Measurements from ENCODE around the gene DLG2.

Gene DLG2

DNA sequence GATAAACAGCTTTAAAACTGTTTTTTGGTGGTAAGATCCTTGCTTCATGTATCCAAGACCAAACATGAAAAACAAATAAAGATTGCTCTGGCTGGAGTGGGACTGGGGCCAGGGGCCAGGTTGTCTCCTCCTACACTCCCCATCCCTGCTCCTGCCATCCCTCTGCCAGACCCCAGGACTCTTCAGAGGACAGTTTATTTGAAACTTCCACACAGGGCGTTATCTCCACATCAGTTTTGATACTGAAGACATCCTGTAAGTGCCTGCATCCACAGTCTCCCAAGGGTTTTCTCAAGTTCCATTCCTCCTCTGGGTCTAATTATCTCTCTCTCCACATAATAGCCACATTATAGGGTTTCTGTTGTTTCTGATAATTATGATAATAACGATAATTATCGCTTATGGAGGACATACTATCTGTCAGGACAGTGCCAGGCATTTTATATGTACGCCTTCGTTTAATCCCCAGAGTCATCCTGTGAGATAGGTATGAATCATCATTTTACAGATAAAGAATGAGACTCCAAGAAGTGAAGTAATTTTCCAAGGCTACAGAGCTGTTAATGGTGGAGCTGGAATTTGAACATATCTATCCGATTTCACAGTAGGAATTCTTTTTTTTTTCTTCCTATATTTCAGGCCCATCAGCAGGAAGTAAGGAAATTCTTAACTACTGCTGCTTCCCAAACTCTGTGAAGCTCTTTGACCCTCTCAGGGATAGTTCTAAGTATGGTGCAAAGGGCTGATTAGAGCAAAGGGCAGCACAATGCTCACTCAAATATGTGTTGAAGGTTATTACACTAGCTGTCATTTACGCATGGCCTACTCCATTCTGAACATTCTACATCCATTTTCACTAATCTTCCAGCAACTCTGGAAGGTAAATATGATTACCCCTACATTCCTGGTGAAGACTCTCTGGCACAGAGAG lies 1852.9 kb downstream of the DLG2 start:
- no peak for TF ChIP-seq CTCF (conservative IDR thresholded peaks at IDR 0.05; ENCODE audit: low read depth)
- CTCF ChIA-PET: interaction anchor here (0.7 kb wide), 1 partner anchor 229 kb away, joined by 4 read pairs; no protein-coding TSS in a partner anchor
- peak; percentile 28 for DNase-seq (ENCODE audit: low spot score)
- POLR2A ChIA-PET (ENCODE audit: low non-redundant PET): no interaction called here
- H3K27ac ChIP-seq: no peak overlapping the region

DNA sequence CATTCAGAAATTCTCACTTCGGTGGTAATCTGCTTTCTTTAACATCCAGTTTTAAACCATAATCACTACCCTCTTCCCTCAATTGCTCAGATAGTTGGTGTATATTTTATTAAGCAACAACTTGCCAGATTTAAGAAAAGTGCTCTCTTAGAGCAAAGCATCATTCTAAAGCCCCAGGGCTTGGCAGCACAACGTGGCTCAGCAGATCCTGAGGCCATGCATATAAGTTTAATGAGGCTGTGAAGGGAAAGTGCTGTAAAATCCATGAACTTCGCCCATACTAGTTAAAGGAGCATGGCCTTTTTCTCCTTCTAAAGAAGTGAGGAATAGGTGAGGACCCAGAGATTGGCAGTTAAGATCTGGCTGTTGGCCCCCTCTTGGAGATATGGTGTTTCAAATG lies 1858.7 kb downstream of the DLG2 start:
- no peak for DNase-seq (ENCODE audit: low spot score)
- POLR2A ChIA-PET (ENCODE audit: low non-redundant PET): no interaction called here
- CTCF ChIA-PET: no interaction called here
- no peak overlapping the region for H3K27ac ChIP-seq
- no peak for TF ChIP-seq CTCF (conservative IDR thresholded peaks at IDR 0.05; ENCODE audit: low read depth)

- no peak for TF ChIP-seq CTCF (conservative IDR thresholded peaks at IDR 0.05; ENCODE audit: low read depth)
- ChIA-PET POLR2A (ENCODE audit: low non-redundant PET) (no interaction called here), CTCF (no interaction called here)
Observed at GRCh38 chr11:83766932-83767331, 1860.2 kb downstream of the DLG2 start.

GRCh38 chr11:83764643-83765042 lies 1862.5 kb downstream of the DLG2 start:
- no peak overlapping the region for H3K27ac ChIP-seq
- DNase-seq (ENCODE audit: low spot score): no peak
- CTCF ChIA-PET: interaction anchor here (0.6 kb wide), 1 partner anchor 802 kb away, joined by 4 read pairs; no protein-coding TSS in a partner anchor
- no peak for TF ChIP-seq CTCF (conservative IDR thresholded peaks at IDR 0.05; ENCODE audit: low read depth)
- POLR2A ChIA-PET (ENCODE audit: low non-redundant PET): no interaction called here

More at GRCh38 chr11:83766932-83767331, 1860.2 kb downstream of the DLG2 start:
- H3K27ac ChIP-seq: no peak overlapping the region
- no peak for DNase-seq (ENCODE audit: low spot score)

GRCh38 chr11:83760932-83761331 lies 1866.2 kb downstream of the DLG2 start:
- POLR2A ChIA-PET (ENCODE audit: low non-redundant PET): no interaction called here
- no peak overlapping the region for H3K27ac ChIP-seq
- CTCF ChIA-PET: no interaction called here
- no peak for DNase-seq (ENCODE audit: low spot score)
- no peak for TF ChIP-seq CTCF (conservative IDR thresholded peaks at IDR 0.05; ENCODE audit: low read depth)

DNA sequence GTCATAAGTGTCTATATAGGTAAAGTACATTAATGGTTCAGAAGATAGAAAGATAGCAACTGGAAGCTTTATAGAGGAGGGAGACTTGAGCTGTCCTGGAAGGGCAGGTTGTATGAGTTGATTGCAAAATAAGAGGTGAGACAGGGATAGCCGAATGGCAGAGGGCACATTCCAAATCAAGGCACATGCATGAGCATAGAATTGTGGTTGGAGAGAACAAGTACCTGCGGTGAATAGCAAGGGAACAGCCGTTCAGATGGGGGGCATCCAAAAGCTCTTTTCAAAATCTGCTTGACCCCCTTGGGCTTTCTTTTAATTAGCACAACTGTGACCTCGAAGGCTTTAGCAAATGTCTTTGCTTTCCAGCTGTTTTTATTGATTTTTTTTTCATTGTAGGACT lies 1868.0 kb downstream of the DLG2 start:
- CTCF ChIA-PET: no interaction called here
- no peak for DNase-seq (ENCODE audit: low spot score)
- POLR2A ChIA-PET (ENCODE audit: low non-redundant PET): no interaction called here
- no peak for TF ChIP-seq CTCF (conservative IDR thresholded peaks at IDR 0.05; ENCODE audit: low read depth)
- H3K27ac ChIP-seq: no peak overlapping the region
